Small intestine (tissue), 7 donors: ENCODE results near the gene APLNR. TPM values are rescaled to one million over a fixed set of nuclear protein-coding genes. Genes with fewer than 3 reads are reported as not detected.

ENCODE experiments used
- DNase-seq, 2 donors: peaks; one replicate each; pipeline versions ENCODE4 v3.0.0 to v3.0.0-alpha.2; 2013
- FAIRE-seq: peaks from 2 replicates; lab custom pipeline; 2012; peaks lifted over from hg19 to GRCh38; lab: Jason Lieb, UNC
- H3K27ac ChIP-seq, 3 donors: one replicate each; pipeline ENCODE4 v1.5.1; 2013; ENCODE audit warnings: low read length in 2 of 3, mild to moderate bottlenecking in 2 of 3, control low read depth in 1 of 3, inconsistent platforms in 1 of 3, low read depth in 1 of 3, moderate library complexity in 1 of 3
- H3K27me3 ChIP-seq, 3 donors: one replicate each; pipeline ENCODE4 v1.6.1; 2013; ENCODE audit warnings: low read length in 3 of 3, inconsistent platforms in 1 of 3; ENCODE audit not compliant: control insufficient read depth in 3 of 3, insufficient read depth in 3 of 3
- H3K36me3 ChIP-seq, 3 donors: one replicate each; pipeline ENCODE4 v1.6.1; 2013; ENCODE audit warnings: low read length in 3 of 3, inconsistent platforms in 1 of 3, low read depth in 1 of 3, mild to moderate bottlenecking in 1 of 3, moderate library complexity in 1 of 3; ENCODE audit not compliant: control insufficient read depth in 3 of 3, insufficient read depth in 2 of 3
- H3K4me1 ChIP-seq, 3 donors: one replicate each; pipeline ENCODE4 v1.6.1; 2013; ENCODE audit warnings: low read length in 2 of 3, inconsistent platforms in 1 of 3, low read depth in 1 of 3, mild to moderate bottlenecking in 1 of 3, moderate library complexity in 1 of 3; ENCODE audit not compliant: control insufficient read depth in 3 of 3, insufficient read depth in 2 of 3
- H3K4me3 ChIP-seq, 3 donors: one replicate each; pipeline ENCODE4 v1.5.1; 2013; ENCODE audit warnings: low read length in 3 of 3, control low read depth in 1 of 3, inconsistent platforms in 1 of 3, low read depth in 1 of 3, mild to moderate bottlenecking in 1 of 3, moderate library complexity in 1 of 3
- H3K9me3 ChIP-seq, 2 donors: one replicate each; pipeline ENCODE4 v1.6.1; 2013; ENCODE audit warnings: low read depth in 1 of 2, low read length in 1 of 2; ENCODE audit not compliant: control insufficient read depth in 2 of 2, insufficient read depth in 1 of 2
- WGBS, 3 donors: extraction: QIAGEN DNeasy Blood & Tissue Kit; methylation state at CpG; one replicate each; pipeline ENCODE4 v1.1.7; 2013; 5-methylcytosine and 5-hydroxymethylcytosine counted together
- polyA plus RNA-seq, 4 donors: library from polyadenylated mRNA; stranded (reverse) in 3 of 4; unstranded in 1 of 4; fragments of 200-250 nt in 3 of 4; fragments of 120-200 nt in 1 of 4; gene quantifications; one replicate each; pipeline versions ENCODE4 v1.2.1 to v1.2.3, GENCODE V29; 2013
- donor health status: healthy with polysubstance abuse.
- donor health status: control.
- donor health status: control.
- donor health status: Bipolar disorder and iron deficiency.
- donor health status: healthy.

Gene APLNR
- polyA plus RNA-seq, 4 donors = 0.27 to 25.4 (median 3.4) TPM; not detected in 1

- FAIRE-seq (no peak), DNase-seq (no peak)
- WGBS, 3 donors = 45 to 52% (median 51%) methylated on average over 3 of the region's 3 CpGs
- no peaks in the 10 kb centered on the region for H3K4me1 ChIP-seq
- no peaks in the 10 kb centered on the region for H3K36me3 ChIP-seq
- no peak overlapping the region for H3K4me3 ChIP-seq
- peaks cover 0 to 25% (median 3%) of the 10 kb centered on the region in 3 donors for H3K27me3 ChIP-seq
- H3K9me3 ChIP-seq = no peaks in the 10 kb centered on the region
- no peak overlapping the region for H3K27ac ChIP-seq
These were observed 5.4 kb downstream of the APLNR start for GRCh38 chr11:57231539-57232253.

DNA sequence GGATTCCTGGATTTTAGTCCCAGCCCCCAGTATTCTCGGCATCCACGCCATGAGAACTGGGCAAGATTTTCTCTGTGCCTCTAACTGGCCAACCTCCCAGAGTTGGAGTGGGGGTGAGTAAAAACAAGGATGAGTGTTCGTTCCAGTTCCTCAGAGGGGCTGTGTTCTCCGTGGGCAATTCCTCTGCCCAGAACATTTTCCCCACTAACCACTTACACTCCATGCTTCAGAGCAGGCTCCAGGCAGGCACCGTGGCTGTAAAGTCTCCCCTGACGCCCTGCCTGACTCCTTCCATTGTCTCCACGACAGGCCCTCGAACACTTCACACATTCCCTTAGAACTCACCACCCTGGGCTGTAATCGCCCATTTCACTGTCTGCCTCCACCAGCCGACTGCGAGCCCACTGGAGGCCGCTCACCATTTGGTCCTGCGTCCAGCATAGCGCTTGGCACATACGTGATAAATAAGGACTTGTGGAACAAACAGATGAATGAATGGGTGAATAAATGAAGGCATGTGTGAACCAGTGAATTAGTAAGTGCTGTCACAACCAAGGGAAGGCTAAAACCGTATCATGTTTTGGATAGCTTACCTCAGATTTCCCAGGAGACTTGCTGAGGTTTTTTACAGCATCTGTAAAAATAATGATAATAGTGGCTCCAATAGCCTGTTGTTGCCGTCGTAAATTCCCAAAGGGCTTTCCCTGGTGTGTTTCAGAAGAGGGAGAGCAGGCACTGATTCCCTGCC lies 6.1 kb downstream of the APLNR start:
- Histone ChIP-seq H3K27me3 (peaks cover 0 to 25% (median 3%) of the 10 kb centered on the region in 3 donors), H3K4me1 (no peaks in the 10 kb centered on the region), H3K27ac (no peak overlapping the region), H3K4me3 (no peak overlapping the region), H3K9me3 (no peaks in the 10 kb centered on the region), H3K36me3 (no peaks in the 10 kb centered on the region)
- FAIRE-seq = no peak
- no peak for DNase-seq
- WGBS, 3 donors = 40 to 48% (median 45%) methylated on average over 18 of the region's 18 CpGs

DNA sequence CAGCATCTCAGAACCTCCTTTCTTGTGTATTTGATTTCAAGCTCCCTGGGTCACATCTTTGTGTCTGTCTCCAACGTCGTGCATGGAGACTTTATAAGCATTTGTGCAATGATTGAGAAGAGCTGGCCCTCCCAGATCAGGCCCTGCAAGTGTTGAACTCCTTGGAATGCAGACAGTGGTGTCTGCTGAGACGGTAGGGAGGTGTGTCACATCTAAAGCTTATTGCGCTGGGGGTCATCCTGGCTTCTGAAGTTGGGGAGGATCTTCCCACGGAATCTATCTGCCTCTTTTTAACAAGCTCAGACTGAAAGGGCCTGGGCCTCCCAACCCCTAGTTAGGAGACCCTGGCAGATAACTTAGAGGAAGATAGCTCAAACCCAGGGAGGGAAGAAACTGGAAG lies 6.7 kb downstream of the APLNR start:
- Histone ChIP-seq H3K36me3 (no peaks in the 10 kb centered on the region), H3K9me3 (no peaks in the 10 kb centered on the region), H3K27ac (no peak overlapping the region), H3K4me1 (no peaks in the 10 kb centered on the region), H3K4me3 (no peak overlapping the region), H3K27me3 (peaks cover 0 to 25% (median 3%) of the 10 kb centered on the region in 3 donors)
- WGBS, 3 donors = 50 to 53% (median 52%) methylated on average over 5 of the region's 5 CpGs
- FAIRE-seq = no peak
- no peak for DNase-seq

- Histone ChIP-seq H3K36me3 (no peaks in the 10 kb centered on the region), H3K27me3 (peaks cover 0 to 19% (median 3%) of the 10 kb centered on the region in 3 donors), H3K4me1 (no peaks in the 10 kb centered on the region), H3K27ac (no peak overlapping the region), H3K9me3 (no peaks in the 10 kb centered on the region), H3K4me3 (no peak overlapping the region)
- 55 to 68% (median 60%) methylated on average over 3 of the region's 3 CpGs for WGBS, 3 donors
- DNase-seq (no peak), FAIRE-seq (no peak)
These were observed 8.4 kb downstream of the APLNR start for GRCh38 chr11:57228600-57228999.

- Histone ChIP-seq H3K27ac (no peak overlapping the region), H3K27me3 (peaks cover 0 to 5% (median 0%) of the 10 kb centered on the region in 3 donors), H3K9me3 (no peaks in the 10 kb centered on the region), H3K4me3 (no peak overlapping the region), H3K4me1 (no peaks in the 10 kb centered on the region), H3K36me3 (no peaks in the 10 kb centered on the region)
- FAIRE-seq (no peak), DNase-seq (no peak)
These were observed 12.5 kb downstream of the APLNR start for GRCh38 chr11:57224537-57224936.

DNA sequence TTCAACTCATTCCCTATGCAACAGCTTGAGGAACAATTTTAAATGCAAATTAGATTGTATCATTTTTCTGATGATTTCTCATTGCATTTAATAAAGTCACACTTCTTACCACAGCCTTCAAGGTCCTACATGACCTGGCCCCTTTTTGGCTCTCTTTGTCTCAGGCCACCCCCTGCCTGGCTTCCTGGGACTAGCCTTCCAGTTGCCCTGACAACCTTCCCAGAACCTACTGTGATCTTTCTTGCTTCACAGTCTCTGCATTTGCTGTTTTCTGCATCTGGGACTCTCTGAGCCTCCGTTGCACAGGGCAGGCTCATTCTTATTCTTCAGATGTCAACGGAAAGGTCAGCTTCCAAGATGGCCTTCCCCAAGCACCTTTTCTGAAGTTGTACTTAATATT lies 12.9 kb downstream of the APLNR start:
- Histone ChIP-seq H3K27ac (no peak overlapping the region), H3K36me3 (no peaks in the 10 kb centered on the region), H3K4me1 (no peaks in the 10 kb centered on the region), H3K27me3 (peaks cover 0 to 5% (median 0%) of the 10 kb centered on the region in 3 donors), H3K4me3 (no peak overlapping the region), H3K9me3 (no peaks in the 10 kb centered on the region)
- 67 to 86% (median 79%) methylated on average over 2 of the region's 2 CpGs for WGBS, 3 donors
- FAIRE-seq (no peak), DNase-seq (no peak)

GRCh38 chr11:57223601-57224000 lies 13.4 kb downstream of the APLNR start:
- Histone ChIP-seq H3K27ac (no peak overlapping the region), H3K4me1 (no peaks in the 10 kb centered on the region), H3K27me3 (peaks cover 0 to 5% (median 0%) of the 10 kb centered on the region in 3 donors), H3K36me3 (no peaks in the 10 kb centered on the region), H3K9me3 (no peaks in the 10 kb centered on the region), H3K4me3 (no peak overlapping the region)
- no peak for DNase-seq
- 73 to 85% (median 74%) methylated on average over 3 of the region's 3 CpGs for WGBS, 3 donors
- no peak for FAIRE-seq

DNA sequence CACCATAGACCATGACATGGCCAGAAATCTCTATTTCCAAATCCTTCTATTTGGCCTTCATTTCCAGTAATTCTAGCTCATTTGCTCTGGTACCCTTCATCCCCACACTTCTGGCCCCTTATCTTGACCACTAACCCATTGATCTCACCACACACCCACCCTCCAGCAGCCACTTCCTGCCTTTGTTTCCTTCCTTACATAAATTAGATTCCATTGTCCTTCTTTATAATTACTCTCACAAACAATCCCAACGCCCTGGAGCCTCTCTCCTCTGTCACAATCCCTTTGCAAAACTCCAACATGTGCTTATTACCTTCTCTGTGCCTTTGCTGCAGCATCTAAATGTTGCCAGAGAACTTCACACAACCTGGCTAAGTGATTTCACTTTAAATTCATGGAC lies 14.8 kb downstream of the APLNR start:
- H3K4me3 ChIP-seq = no peak overlapping the region
- H3K9me3 ChIP-seq = no peaks in the 10 kb centered on the region
- no peaks in the 10 kb centered on the region for H3K4me1 ChIP-seq
- FAIRE-seq (no peak), DNase-seq (no peak)
- H3K27ac ChIP-seq = no peak overlapping the region
- WGBS, 3 donors = 9 to 22% (median 20%) methylated on average over 1 of the region's 1 CpG
- peaks cover 0 to 3% (median 0%) of the 10 kb centered on the region in 3 donors for H3K27me3 ChIP-seq
- no peaks in the 10 kb centered on the region for H3K36me3 ChIP-seq
